ENCODE data around the gene C1GALT1.
"Not testable (repeated sequence)": the region's sequence is repeated elsewhere in the genome, so short reads cannot be mapped to it uniquely, and the experiment has no call there.

Gene C1GALT1

DNA sequence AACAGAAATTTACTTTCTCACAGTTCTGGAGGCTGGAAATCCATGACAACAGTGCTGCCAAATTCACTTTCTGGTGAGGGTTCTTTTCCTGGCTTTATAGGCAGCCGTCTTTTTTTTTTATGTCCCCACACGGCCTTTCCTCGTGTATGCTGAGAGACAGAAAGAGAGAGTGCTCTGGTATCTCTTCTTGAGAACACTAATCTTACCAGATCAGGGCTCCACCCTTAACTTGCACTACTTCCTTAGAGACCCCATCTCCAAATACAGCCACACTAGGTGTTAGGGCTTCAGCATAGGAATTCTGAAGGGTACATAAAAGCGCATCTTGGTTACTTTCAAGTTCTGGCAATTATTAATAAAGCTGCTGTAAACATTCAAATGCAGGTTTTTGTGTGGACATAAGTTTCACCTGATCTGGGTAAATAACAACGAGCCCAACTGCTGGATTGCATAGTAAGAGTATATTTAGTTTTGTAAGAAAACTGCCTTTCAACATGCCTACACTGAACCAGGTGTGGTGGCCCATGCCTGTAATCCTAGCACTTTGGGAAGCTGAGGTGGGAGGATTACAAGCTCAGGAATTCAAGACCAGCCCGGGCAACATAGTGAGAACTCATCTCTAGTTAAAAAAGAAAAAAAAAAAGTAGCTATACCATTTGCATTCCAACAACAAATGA is 8.2 kb upstream of the C1GALT1 start:
- DNase-seq = no peak

- no peak for DNase-seq
Measured at GRCh38 chr7:7175075-7175695, 7.2 kb upstream of the C1GALT1 start.

GRCh38 chr7:7176406-7177043 is 5.8 kb upstream of the C1GALT1 start:
- no peak for DNase-seq

DNA sequence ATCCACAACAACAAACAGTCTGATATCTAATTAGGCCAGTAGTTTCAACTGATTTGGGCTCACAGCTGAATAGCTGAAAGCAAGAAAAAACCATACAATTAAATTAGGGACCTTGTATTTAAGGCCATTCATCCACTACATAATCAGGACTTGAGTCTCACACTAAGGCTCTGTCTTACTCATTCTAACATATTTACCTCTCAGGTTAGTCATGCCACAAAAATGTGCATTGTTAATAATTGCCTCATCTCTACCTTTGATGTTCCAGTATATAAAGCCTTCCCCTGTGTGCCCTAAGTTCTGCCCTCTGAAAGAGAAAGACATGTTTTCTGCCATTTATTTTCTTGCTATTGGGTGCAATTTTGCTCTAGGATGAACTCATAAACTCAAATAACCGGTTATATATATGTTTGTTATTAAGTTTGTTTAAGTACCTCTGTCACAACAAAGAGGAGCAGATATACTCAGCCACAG is 5.3 kb upstream of the C1GALT1 start:
- DNase-seq = no peak

- no peak for DNase-seq
Measured at GRCh38 chr7:7178081-7178480, 4.3 kb upstream of the C1GALT1 start.

DNA sequence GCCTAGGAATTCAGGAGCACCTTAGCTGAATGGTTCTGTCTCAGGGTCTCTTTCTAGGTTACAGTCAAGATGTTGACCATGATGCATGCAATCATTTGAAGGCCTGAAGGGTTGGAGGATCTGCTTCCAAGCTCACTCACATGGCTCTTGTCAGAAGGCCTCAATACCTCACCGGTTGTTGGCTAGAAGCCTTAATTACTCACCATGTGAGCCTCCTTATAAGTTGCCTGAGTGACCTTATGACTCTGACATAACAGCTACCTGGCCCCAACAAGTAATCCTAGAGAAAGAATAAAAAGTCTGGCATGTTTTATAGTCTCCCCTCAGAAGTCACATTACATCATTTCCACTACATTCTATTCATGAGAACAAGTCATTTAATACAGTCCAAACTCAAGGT is 3.4 kb upstream of the C1GALT1 start:
- DNase-seq = no peak

DNA sequence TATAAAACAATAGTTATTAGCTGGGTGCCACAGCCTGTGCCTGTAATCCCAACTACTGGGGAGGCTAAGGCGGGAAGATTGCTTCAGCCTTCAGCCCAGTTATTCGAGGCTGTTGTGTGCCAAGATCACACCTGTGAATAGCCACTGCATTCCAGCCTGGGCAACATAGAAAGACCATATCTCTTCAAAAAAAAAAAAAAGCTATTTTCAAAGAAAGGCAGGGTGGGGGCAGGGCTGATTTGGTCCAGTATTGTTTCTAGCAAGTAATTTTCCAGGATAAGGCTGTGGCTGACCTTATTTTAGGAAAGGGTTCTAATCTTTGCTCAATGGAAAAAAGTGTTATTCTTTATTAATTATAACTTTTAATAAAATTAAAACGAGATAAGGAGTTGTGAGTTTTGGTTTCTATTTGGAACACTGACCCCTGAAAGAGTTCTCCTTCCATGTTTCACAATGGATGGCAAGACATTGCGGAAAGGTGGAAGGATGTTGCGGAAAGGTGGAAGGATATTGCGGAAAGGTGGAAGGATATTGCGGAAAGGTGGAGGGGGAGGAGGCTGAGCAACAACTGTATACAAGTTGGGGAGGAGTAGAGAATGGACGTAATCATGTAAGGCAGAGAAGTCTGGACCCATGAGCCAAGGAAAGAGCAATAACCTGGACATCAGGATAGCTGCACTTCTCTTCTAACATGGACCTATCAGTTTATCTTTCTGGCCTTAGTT is 1.5 kb upstream of the C1GALT1 start:
- no peak for DNase-seq

DNA sequence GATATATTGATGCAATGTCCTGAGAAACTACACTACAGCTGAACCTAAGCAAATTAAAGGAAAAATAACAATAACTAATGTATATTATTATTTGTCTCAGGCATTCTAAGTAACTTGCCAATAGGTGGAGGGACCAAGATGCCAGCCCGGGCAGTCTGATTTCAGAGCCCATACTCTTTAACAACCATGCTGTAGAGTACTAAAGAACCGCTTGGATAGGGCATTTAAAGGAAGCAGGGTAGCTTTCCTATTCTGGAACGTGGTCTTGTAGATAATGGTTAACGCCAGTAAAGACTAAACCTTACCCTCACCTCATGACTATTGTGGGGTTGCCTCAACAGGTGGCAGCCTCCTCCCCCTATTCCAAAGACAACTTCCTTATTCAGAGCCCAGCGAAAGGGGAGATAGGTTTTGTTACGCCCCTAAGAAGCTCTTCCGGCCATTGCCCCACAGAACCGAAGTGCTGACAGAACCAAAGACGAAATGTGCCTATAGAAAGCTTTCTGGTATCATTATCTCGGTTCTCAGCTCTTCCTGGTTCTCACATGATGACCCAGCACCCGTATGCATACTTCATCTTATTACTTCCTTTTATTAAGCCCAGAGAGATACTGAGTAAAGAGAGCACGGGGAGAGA is 707 bp upstream of the C1GALT1 start:
- no peak for DNase-seq

DNA sequence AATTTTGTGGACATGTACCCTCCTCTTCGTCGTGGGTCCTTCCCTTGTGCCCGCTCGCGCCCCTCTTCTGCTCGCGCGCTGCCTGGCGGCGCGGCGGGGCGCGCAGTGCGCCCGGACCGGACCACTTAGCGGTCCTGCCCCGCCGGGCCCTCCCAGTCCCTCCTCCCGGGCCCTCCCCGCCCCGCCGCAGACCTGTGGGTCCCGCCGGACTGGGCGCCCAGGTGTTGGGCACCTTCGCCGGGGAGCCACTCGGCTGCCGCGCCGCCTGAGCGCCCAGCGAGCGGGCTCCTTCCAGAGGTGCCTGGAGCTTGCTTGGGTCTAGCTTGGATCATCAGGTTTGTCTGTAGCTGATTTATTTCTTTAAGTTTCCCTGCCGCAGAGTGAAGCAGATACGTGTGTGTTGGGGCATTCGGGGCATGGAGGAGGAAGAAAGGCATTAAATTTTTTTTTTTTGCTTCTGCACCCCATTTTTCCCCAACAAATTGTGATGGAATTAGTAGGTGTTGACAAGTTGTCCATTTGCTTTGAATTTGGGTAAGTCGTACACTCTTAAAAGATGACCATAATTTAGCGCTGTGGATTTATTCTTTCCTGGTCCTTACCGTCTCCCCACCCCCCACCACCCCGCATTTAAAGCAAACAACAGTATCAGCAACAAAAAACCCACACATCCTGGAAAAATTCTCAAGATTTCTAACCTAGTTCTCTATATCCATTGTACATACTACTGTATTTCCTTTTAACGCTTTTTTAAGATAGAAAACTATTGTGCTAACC is 905 bp downstream of the C1GALT1 start:
- DNase-seq = no peak

DNA sequence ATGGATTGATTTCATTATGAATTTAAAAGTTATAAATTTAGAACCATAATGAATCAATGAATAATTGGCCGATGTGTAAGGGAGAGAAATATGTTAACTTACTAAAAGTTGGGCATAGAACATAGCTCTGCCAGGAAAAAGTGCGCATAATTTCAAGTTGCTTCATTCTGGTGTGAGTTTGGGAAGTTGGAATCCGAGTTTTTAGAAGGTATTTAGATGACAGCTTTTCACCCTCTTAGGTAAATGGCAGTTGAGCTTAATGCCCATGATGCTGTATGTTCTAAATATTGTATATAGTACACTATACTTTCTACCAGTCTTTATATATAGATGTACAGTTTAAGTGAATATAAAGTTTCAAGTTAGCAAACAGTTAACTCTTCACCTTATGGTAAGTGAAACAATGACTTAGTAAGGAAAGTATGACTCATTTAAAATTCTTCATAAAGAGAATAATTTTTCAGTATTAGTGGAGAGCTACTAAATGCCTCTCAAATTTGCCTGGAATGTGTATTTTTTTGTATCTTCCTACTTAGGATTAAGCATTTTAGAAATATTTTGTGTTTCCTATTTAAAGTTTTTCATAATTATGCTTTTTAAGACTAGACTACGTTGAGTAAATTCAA is 1.6 kb downstream of the C1GALT1 start:
- DNase-seq = no peak

DNA sequence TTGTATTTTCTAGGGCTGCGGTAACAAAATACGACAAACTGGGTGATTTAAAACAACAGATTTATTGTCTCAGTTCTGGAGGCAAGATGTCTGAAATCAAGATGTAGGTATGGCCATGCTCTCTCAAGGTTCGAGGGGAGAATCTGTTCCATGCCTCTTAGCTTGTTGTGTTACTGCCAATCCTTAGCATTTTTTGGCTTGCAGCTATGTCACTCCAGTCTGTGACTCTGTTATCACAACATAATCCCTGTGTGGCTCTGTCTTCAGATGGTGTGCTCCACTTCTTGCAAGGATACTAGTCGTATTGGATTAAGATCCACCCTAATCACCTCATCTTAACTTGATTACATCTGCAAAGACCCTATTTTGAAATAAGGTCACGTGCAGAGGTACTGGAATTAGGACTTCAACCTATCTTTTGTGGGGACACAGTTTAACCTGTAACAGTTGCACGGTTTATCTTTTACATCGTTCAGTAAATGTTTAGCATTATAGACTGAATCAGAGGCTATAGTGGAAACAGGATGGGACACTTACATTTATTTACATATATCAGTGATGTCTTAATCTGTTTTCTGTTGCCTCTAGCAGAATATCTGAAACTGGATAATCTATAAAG is 3.1 kb downstream of the C1GALT1 start:
- DNase-seq = no peak

GRCh38 chr7:7188091-7188490 is 5.7 kb downstream of the C1GALT1 start:
- no peak for DNase-seq

- no peak for DNase-seq
Measured at GRCh38 chr7:7188742-7189141, 6.4 kb downstream of the C1GALT1 start.

- DNase-seq = no peak
Measured at GRCh38 chr7:7190142-7190541, 7.8 kb downstream of the C1GALT1 start.

DNA sequence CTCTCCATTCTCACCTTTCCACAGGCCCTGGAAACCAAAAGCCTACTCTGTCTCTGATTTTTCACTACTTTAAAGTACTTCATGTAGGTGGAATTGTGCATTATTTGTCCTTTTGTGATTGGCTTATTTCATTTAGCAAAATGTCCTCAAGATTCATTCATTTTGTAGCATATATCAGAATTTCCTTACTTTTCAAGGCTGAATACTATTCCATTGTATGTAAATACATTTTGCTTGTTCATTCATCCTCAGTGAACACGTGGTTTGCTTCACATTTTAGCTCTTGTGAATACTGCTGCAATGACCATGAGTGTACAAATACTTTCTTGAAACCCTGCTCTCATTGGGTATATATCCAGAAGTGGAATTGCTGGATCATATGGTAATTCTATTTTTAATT is 8.8 kb downstream of the C1GALT1 start:
- no peak for DNase-seq

GRCh38 chr7:7192798-7193788 is 10.7 kb downstream of the C1GALT1 start:
- DNase-seq = not testable (repeated sequence)

- DNase-seq = not testable (repeated sequence)
Measured at GRCh38 chr7:7199592-7199991, 17.2 kb downstream of the C1GALT1 start.

- DNase-seq = not testable (repeated sequence)
Measured at GRCh38 chr7:7200255-7200654, 17.9 kb downstream of the C1GALT1 start.

DNA sequence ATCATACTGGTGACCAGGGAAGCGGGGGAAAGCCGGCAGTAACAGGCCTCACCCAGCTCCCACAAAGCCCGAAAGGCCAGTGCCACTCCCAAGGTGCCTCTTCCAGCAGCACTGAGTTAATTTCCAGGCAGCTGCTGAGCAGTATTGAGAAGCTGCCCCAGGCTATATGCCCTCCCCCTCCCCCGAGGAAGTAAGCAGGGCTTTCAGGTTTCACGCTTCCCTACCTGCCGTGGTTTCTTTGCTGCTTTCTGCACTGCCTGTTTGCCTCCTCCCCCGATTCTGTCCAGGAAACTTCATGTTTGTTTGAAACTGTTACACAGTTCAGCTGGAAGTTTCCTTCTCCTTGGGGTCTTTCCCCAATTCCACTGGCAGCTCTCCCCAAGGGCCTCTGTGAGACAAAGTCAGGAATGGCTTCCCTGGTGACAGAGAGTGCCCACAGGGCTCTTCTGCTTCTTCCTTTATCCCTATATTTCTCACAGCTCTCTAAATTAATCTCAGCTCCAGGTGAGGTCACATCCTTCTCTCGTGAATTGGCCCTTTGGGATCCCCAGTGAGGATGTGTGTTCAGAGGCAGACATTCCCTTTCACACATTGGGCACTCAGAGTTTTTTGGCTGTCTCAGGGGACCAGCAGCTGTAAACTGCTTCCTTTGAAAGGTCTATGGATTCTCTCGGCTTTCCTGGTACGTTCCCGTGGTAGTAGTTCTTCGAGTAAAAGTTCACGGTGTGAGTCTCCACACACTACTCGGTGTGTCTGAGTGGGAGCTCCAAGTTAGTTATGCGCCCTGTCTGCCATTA is 19.4 kb downstream of the C1GALT1 start:
- no peak for DNase-seq

Measured in NCI-H524 treated with DMSO at 0.1 percent for 48 hours (cell line).